GM12878 (cell line): ENCODE results near the gene SEMA3C. TPM values are rescaled to one million over a fixed set of nuclear protein-coding genes. Genes with fewer than 3 reads are reported as not detected.

Source experiments
- ATAC-seq: fragments of 200-7000 bp; cut with Tn5 transposase; 3 replicates; pipeline ENCODE4 v1.9.1; 2020; ENCODE audit warnings: mild to moderate bottlenecking, moderate library complexity
- BruUV-seq: library from RNA; stranded (reverse); fragments of 400-500 nt; replicated peaks from 2 replicates; lab custom pipeline; 2021; lab: Mats Ljungman, UMichigan
- CTCF ChIA-PET: fragments of 300-600 bp; sonication (Branson Sonifier 250); formaldehyde crosslinking; extraction: SDS; loops from one replicate; lab custom pipeline; 2021; ENCODE audit warnings: inconsistent platforms; lab: Yijun Ruan, JAX
- POLR2A ChIA-PET: fragments of 350-600 bp; formaldehyde crosslinking; extraction: SDS; loops from one replicate; lab custom pipeline; 2021; ENCODE audit warnings: inconsistent platforms; lab: Charles Lee
- RAD21 ChIA-PET: fragments of 300-600 bp; sonication (Branson Sonifier 250); formaldehyde crosslinking; loops from one replicate; lab custom pipeline; 2023; ENCODE audit warnings: antibody characterized with exemption; ENCODE audit not compliant: unreplicated experiment; lab: Charles Lee
- SMC1A ChIA-PET: fragments of 300-600 bp; sonication (Branson Sonifier 250); formaldehyde crosslinking; loops from one replicate; lab custom pipeline; 2023; ENCODE audit not compliant: unreplicated experiment, uncharacterized antibody; lab: Charles Lee
- DNase-seq: peaks from one replicate; pipeline ENCODE4 v3.0.0-alpha.2; 2011; ENCODE audit warnings: low read depth, low spot score
- FAIRE-seq: peaks from 3 replicates; lab custom pipeline; 2011; peaks lifted over from hg19 to GRCh38; lab: Jason Lieb, UNC
- H2AFZ ChIP-seq: 2 replicates; pipeline ENCODE4 v1.6.0; 2011; ENCODE audit warnings: low read depth, low read length, control low read depth; ENCODE audit not compliant: control insufficient read depth
- H3K27ac ChIP-seq: 2 replicates; pipeline ENCODE4 v1.5.1; 2011; ENCODE audit warnings: control low read depth; ENCODE audit not compliant: control insufficient read depth, insufficient read depth
- H3K27me3 ChIP-seq, 2 experiments: replicated peaks in 1 of 2; 2 replicates each; pipeline versions ENCODE4 v1.6.0 to v1.6.1; 2011; ENCODE audit warnings: low read length in 1 of 2; ENCODE audit not compliant: control insufficient read depth in 2 of 2, insufficient read depth in 2 of 2
- H3K36me3 ChIP-seq, 2 experiments: 2 replicates each; pipeline ENCODE4 v1.5.1; 2011; ENCODE audit warnings: low read length in 1 of 2; ENCODE audit not compliant: control insufficient read depth in 2 of 2, insufficient read depth in 2 of 2
- H3K4me1 ChIP-seq: 2 replicates; pipeline ENCODE4 v1.6.1; 2011; ENCODE audit warnings: mild to moderate bottlenecking, low read length, moderate library complexity, mixed read lengths; ENCODE audit not compliant: control insufficient read depth, insufficient read depth
- H3K4me2 ChIP-seq: 2 replicates; pipeline ENCODE4 v1.6.0; 2011; ENCODE audit warnings: control low read depth; ENCODE audit not compliant: control insufficient read depth, insufficient read depth
- H3K4me3 ChIP-seq: fragments of 200-600 bp; sonication (generic); 2 replicates; pipeline ENCODE4 v1.5.1; 2016
- H3K79me2 ChIP-seq: 2 replicates; pipeline ENCODE4 v1.6.0; 2011; ENCODE audit warnings: low read length; ENCODE audit not compliant: control insufficient read depth, insufficient read depth
- H3K9ac ChIP-seq: 2 replicates; pipeline ENCODE4 v1.8.0; 2011; ENCODE audit warnings: low read length, control low read depth, mixed read lengths; ENCODE audit not compliant: control insufficient read depth, insufficient read depth
- H3K9me3 ChIP-seq: replicated peaks from 3 replicates; pipeline ENCODE4 v1.5.1; 2011; ENCODE audit warnings: mild to moderate bottlenecking, low read length; ENCODE audit not compliant: control insufficient read depth, insufficient read depth
- H4K20me1 ChIP-seq: 2 replicates; pipeline ENCODE4 v1.6.0; 2011; ENCODE audit not compliant: control insufficient read depth, insufficient read depth
- BHLHE40 ChIP-seq, 2 experiments: fragments of 450-650 bp in 1 of 2; IDR thresholded peaks; 2 replicates each; pipeline ENCODE4 v1.6.1; 2011 to 2017; ENCODE audit warnings: low read depth in 2 of 2, borderline replicate concordance in 1 of 2, improper control_type of control experiment in 1 of 2, low read length in 1 of 2, mild to moderate bottlenecking in 1 of 2
- BMI1 ChIP-seq: fragments of 450-650 bp; IDR thresholded peaks from 2 replicates; pipeline ENCODE4 v1.6.1; 2016; ENCODE audit warnings: mild to moderate bottlenecking, moderate library complexity, borderline replicate concordance
- CHD2 ChIP-seq: IDR thresholded peaks from 2 replicates; pipeline ENCODE4 v1.6.1; 2011; ENCODE audit warnings: low read depth, low read length, improper control_type of control experiment, borderline replicate concordance
- FOXK2 ChIP-seq: fragments of 450-650 bp; IDR thresholded peaks from 2 replicates; pipeline ENCODE4 v1.6.1; 2017; ENCODE audit warnings: mild to moderate bottlenecking, moderate library complexity
- FOXM1 ChIP-seq: IDR thresholded peaks from 2 replicates; pipeline ENCODE4 v1.6.1; 2012; ENCODE audit warnings: low read depth, mild to moderate bottlenecking, inconsistent platforms, low read length, moderate library complexity
- HDGF ChIP-seq: fragments of 450-650 bp; IDR thresholded peaks from 2 replicates; pipeline ENCODE4 v1.6.1; 2016; ENCODE audit warnings: antibody characterized with exemption
- IKZF1 ChIP-seq: fragments of 450-650 bp; conservative IDR thresholded peaks from 2 replicates; pipeline ENCODE4 v1.6.1; 2017; ENCODE audit warnings: antibody characterized with exemption, mild to moderate bottlenecking
- JUND ChIP-seq: IDR thresholded peaks from 2 replicates; pipeline ENCODE4 v1.6.1; 2012; ENCODE audit warnings: low read depth, mild to moderate bottlenecking, low read length, improper control_type of control experiment, moderate library complexity
- NR2F1 ChIP-seq: fragments of 450-650 bp; conservative IDR thresholded peaks from 2 replicates; pipeline ENCODE4 v1.6.1; 2017; ENCODE audit warnings: mild to moderate bottlenecking
- RBBP5 ChIP-seq: fragments of 200-600 bp; sonication (generic); conservative IDR thresholded peaks from 2 replicates; pipeline ENCODE4 v1.6.1; 2016
- RUNX3 ChIP-seq: IDR thresholded peaks from 2 replicates; pipeline ENCODE4 v1.6.1; 2012; ENCODE audit warnings: low read length, inconsistent platforms
- SPI1 ChIP-seq: IDR thresholded peaks from 2 replicates; pipeline ENCODE4 v1.6.1; 2011; ENCODE audit warnings: low read depth, mild to moderate bottlenecking, low read length, moderate library complexity, borderline replicate concordance; ENCODE audit not compliant: insufficient read depth
- STAT3 ChIP-seq: IDR thresholded peaks from 2 replicates; pipeline ENCODE4 v1.6.1; 2011; ENCODE audit warnings: low read depth, low read length, improper control_type of control experiment
- YBX1 ChIP-seq: fragments of 450-650 bp; IDR thresholded peaks from 2 replicates; pipeline ENCODE4 v1.6.1; 2016; ENCODE audit warnings: antibody characterized with exemption
- in situ Hi-C: fragments of 300-500 bp; cut with MboI; formaldehyde crosslinking; loops from 9 replicates; pipeline ENCODE4 v1.14.3; 2018; ENCODE audit warnings: mixed read lengths
- intact Hi-C: fragments of 100-400 bp; cut with micrococcal nuclease; formaldehyde crosslinking; loops from one replicate; pipeline ENCODE4 v1.14.2; 2022; ENCODE audit not compliant: unreplicated experiment
- polyA plus RNA-seq, 11 experiments: library from polyadenylated mRNA; depleted of rRNA in 4 of 11; unstranded in 6 of 11; stranded (reverse) in 5 of 11; fragments of >200 nt; fragmentation: Nextera tagmentation in 4 of 11; fragmentation: Illumina TruSeq in 1 of 11; extraction: Ambion mirVana in 4 of 11; extraction: Trizol in 1 of 11; gene quantifications; 1 replicate in 1 of 11; 2 replicates in 10 of 11; pipeline versions ENCODE4 v1.2.1 to v1.2.3, GENCODE V29; 2011 to 2016; ENCODE audit warnings: inconsistent platforms in 2 of 11, missing spikeins in 2 of 11, low read depth in 1 of 11
- total RNA-seq, 4 experiments: library from RNA; depleted of rRNA in 3 of 4; stranded (reverse); fragments of >200 nt in 3 of 4; fragmentation: Illumina TruSeq in 1 of 4; extraction: Trizol in 1 of 4; gene quantifications; 2 replicates each; pipeline versions ENCODE4 v1.2.1 to v1.2.3, GENCODE V29; 2013 to 2021
- TF ChIP-seq, protein P1 (sequence below): fragments of 450-650 bp; IDR thresholded peaks from 2 replicates; pipeline ENCODE4 v1.6.1; 2017; ENCODE audit warnings: mild to moderate bottlenecking, moderate library complexity
- TF ChIP-seq, protein P2 (sequence below), 3 experiments: IDR thresholded peaks in 2 of 3; conservative IDR thresholded peaks in 1 of 3; 2 replicates each; pipeline ENCODE4 v1.5.1; 2011; ENCODE audit warnings: low read depth in 3 of 3, low read length in 3 of 3, mild to moderate bottlenecking in 3 of 3, control low read depth in 2 of 3, moderate library complexity in 2 of 3, inconsistent platforms in 1 of 3, mixed read lengths in 1 of 3; ENCODE audit not compliant: control insufficient read depth in 2 of 3, insufficient read depth in 1 of 3; ENCODE audit errors: extremely low read depth in 1 of 3
- TF ChIP-seq, protein P3 (sequence below): fragments of 450-650 bp; formaldehyde crosslinking; IDR thresholded peaks from 2 replicates; pipeline ENCODE4 v1.4.0; 2020; ENCODE audit warnings: mild to moderate bottlenecking, moderate library complexity

Gene SEMA3C
- total and polyA plus RNA-seq, 10 of the 15 experiments (the other 5 are each of a cell fraction or from before 2014, with no cell fraction given): 0.01 to 0.41 (median 0.11) TPM; not detected in 6

DNA sequence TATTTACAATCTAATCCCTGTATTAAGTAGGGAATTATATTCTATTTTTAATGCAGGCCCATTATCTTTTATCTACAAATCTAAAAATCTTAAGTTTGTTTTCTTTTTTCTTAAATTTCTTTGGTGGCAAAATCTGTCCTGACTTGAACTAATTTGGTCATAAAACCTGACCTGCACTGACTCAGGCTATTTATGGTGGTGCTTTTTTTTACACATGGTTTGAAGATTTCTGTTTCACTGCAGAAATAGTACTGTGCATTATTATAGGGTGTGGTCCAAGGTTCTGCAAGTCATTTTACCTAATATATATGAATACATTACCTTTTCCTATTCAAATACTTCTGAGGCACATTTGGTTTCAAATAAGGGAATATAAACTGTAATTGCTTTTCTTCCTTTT, 143.4 kb downstream of the SEMA3C start:
- H3K36me3 ChIP-seq: no peaks in the 10 kb centered on the region
- in situ Hi-C loops (no loop called here), intact Hi-C loops (no loop called here)
- no peak overlapping the region for H2AFZ ChIP-seq
- H3K4me1 ChIP-seq: no peaks in the 10 kb centered on the region
- ATAC-seq (no peak), DNase-seq (no peak), FAIRE-seq (no peak)
- H3K4me2 ChIP-seq: no peak overlapping the region
- SMC1A ChIA-PET: interaction anchor here (0.6 kb wide), 1 partner anchor 22 kb away, joined by 3 read pairs; no protein-coding TSS in a partner anchor
- no peaks in the 10 kb centered on the region for H3K79me2 ChIP-seq
- RAD21 ChIA-PET: no interaction called here
- H3K9me3 ChIP-seq: no peaks in the 10 kb centered on the region
- CTCF ChIA-PET: no interaction called here
- no TSS peak for BruUV-seq
- H3K4me3 ChIP-seq: no peak overlapping the region
- POLR2A ChIA-PET: no interaction called here
- H3K27me3 ChIP-seq: no peaks in the 10 kb centered on the region
- H3K27ac ChIP-seq: no peak overlapping the region
- no peaks in the 10 kb centered on the region for H4K20me1 ChIP-seq
- no peak overlapping the region for H3K9ac ChIP-seq
- no peak for TF ChIP-seq CHD2
- no peak for TF ChIP-seq IKZF1
- TF ChIP-seq RUNX3: no peak
- TF ChIP-seq FOXM1: no peak
- TF ChIP-seq, protein P1, sequence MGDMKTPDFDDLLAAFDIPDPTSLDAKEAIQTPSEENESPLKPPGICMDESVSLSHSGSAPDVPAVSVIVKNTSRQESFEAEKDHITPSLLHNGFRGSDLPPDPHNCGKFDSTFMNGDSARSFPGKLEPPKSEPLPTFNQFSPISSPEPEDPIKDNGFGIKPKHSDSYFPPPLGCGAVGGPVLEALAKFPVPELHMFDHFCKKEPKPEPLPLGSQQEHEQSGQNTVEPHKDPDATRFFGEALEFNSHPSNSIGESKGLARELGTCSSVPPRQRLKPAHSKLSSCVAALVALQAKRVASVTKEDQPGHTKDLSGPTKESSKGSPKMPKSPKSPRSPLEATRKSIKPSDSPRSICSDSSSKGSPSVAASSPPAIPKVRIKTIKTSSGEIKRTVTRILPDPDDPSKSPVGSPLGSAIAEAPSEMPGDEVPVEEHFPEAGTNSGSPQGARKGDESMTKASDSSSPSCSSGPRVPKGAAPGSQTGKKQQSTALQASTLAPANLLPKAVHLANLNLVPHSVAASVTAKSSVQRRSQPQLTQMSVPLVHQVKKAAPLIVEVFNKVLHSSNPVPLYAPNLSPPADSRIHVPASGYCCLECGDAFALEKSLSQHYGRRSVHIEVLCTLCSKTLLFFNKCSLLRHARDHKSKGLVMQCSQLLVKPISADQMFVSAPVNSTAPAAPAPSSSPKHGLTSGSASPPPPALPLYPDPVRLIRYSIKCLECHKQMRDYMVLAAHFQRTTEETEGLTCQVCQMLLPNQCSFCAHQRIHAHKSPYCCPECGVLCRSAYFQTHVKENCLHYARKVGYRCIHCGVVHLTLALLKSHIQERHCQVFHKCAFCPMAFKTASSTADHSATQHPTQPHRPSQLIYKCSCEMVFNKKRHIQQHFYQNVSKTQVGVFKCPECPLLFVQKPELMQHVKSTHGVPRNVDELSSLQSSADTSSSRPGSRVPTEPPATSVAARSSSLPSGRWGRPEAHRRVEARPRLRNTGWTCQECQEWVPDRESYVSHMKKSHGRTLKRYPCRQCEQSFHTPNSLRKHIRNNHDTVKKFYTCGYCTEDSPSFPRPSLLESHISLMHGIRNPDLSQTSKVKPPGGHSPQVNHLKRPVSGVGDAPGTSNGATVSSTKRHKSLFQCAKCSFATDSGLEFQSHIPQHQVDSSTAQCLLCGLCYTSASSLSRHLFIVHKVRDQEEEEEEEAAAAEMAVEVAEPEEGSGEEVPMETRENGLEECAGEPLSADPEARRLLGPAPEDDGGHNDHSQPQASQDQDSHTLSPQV: no peak
- no peak for TF ChIP-seq HDGF
- no peak for TF ChIP-seq FOXK2
- no peak for TF ChIP-seq RBBP5
- TF ChIP-seq JUND: no peak
- TF ChIP-seq, protein P2, sequence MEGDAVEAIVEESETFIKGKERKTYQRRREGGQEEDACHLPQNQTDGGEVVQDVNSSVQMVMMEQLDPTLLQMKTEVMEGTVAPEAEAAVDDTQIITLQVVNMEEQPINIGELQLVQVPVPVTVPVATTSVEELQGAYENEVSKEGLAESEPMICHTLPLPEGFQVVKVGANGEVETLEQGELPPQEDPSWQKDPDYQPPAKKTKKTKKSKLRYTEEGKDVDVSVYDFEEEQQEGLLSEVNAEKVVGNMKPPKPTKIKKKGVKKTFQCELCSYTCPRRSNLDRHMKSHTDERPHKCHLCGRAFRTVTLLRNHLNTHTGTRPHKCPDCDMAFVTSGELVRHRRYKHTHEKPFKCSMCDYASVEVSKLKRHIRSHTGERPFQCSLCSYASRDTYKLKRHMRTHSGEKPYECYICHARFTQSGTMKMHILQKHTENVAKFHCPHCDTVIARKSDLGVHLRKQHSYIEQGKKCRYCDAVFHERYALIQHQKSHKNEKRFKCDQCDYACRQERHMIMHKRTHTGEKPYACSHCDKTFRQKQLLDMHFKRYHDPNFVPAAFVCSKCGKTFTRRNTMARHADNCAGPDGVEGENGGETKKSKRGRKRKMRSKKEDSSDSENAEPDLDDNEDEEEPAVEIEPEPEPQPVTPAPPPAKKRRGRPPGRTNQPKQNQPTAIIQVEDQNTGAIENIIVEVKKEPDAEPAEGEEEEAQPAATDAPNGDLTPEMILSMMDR (IDR thresholded peaks at IDR 0.05 in 2 of 3, conservative IDR thresholded peaks at IDR 0.05 in 1 of 3; ENCODE audit: control insufficient read depth in 2 of 3, extremely low read depth in 1 of 3, insufficient read depth in 1 of 3, low read depth in 3 of 3, low read length in 3 of 3): no peak
- TF ChIP-seq, protein P3, sequence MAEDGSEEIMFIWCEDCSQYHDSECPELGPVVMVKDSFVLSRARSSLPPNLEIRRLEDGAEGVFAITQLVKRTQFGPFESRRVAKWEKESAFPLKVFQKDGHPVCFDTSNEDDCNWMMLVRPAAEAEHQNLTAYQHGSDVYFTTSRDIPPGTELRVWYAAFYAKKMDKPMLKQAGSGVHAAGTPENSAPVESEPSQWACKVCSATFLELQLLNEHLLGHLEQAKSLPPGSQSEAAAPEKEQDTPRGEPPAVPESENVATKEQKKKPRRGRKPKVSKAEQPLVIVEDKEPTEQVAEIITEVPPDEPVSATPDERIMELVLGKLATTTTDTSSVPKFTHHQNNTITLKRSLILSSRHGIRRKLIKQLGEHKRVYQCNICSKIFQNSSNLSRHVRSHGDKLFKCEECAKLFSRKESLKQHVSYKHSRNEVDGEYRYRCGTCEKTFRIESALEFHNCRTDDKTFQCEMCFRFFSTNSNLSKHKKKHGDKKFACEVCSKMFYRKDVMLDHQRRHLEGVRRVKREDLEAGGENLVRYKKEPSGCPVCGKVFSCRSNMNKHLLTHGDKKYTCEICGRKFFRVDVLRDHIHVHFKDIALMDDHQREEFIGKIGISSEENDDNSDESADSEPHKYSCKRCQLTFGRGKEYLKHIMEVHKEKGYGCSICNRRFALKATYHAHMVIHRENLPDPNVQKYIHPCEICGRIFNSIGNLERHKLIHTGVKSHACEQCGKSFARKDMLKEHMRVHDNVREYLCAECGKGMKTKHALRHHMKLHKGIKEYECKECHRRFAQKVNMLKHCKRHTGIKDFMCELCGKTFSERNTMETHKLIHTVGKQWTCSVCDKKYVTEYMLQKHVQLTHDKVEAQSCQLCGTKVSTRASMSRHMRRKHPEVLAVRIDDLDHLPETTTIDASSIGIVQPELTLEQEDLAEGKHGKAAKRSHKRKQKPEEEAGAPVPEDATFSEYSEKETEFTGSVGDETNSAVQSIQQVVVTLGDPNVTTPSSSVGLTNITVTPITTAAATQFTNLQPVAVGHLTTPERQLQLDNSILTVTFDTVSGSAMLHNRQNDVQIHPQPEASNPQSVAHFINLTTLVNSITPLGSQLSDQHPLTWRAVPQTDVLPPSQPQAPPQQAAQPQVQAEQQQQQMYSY (CRISPR knock-in tag): no peak
- no peak for TF ChIP-seq BMI1
- TF ChIP-seq NR2F1: no peak
- TF ChIP-seq SPI1: no peak
- TF ChIP-seq BHLHE40 (IDR thresholded peaks at IDR 0.05; ENCODE audit: borderline replicate concordance in 1 of 2, low read depth in 2 of 2, low read length in 1 of 2): no peak
- TF ChIP-seq STAT3: no peak
- no peak for TF ChIP-seq YBX1
